PC-3 (cell line): Measurements from ENCODE around the gene HDHD3.

ENCODE experiments used
- CTCF ChIP-seq: fragments of 300-600 bp; sonication (generic); conservative IDR thresholded peaks from 2 replicates; pipeline ENCODE4 v1.5.1; 2017; ENCODE audit warnings: antibody characterized with exemption, low read depth, mild to moderate bottlenecking, low read length
- EZH2 ChIP-seq: fragments of 300-600 bp; sonication (generic); IDR thresholded peaks from one replicate; pipeline ENCODE4 v1.6.1; 2017; ENCODE audit warnings: antibody characterized with exemption, mild to moderate bottlenecking, low read length; ENCODE audit not compliant: unreplicated experiment
- EZH2phosphoT487 ChIP-seq: fragments of 300-600 bp; sonication (generic); IDR thresholded peaks from 2 replicates; pipeline ENCODE4 v1.6.1; 2018; ENCODE audit warnings: mild to moderate bottlenecking, antibody characterized with exemption, low read length, borderline replicate concordance

GRCh38 chr9:113409883-113410206 is 33.1 kb upstream of the HDHD3 start:
- no peak for TF ChIP-seq CTCF
- TF ChIP-seq EZH2phosphoT487, result no peak
- TF ChIP-seq EZH2, result no peak
